ENCODE data around the gene CACNG6. TPM values are rescaled to one million over a fixed set of nuclear protein-coding genes. Genes with fewer than 3 reads are reported as not detected.

The CACNG6 gene
- total and polyA plus RNA-seq, 2 donors (not counting 3 experiments of a cell fraction or from before 2014, with no cell fraction given): 5.0 to 5.4 TPM

GRCh38 chr19:54040003-54040402, 48.6 kb downstream of the CACNG6 start:
- intact Hi-C loops (cut with micrococcal nuclease) (no loop called here), dilution Hi-C loops (cut with MboI; ENCODE audit: extremely low pct_ligation_motif_present, low sequenced_read_pairs) (no loop called here)
- Histone ChIP-seq H4K20me1 (replicated peaks; ENCODE audit: control insufficient read depth, extremely low read depth, insufficient read depth, low read length) (no peaks in the 10 kb centered on the region), H3K79me2 (ENCODE audit: control insufficient read depth, insufficient read depth, low read length) (no peaks in the 10 kb centered on the region), H3K27me3 (ENCODE audit: control insufficient read depth in 2 of 2, insufficient read depth in 2 of 2, low read length in 2 of 2) (peaks cover 8 to 13% of the 10 kb centered on the region in 2 experiments), H3K9ac (replicated peaks; ENCODE audit: extremely low read depth, insufficient read depth, low read length) (no peak overlapping the region), H3K4me2 (ENCODE audit: insufficient read depth, low read length) (no peak overlapping the region), H3K4me1 (ENCODE audit: control insufficient read depth, extremely low read depth, insufficient read depth, low read length) (peaks cover 16% of the 10 kb centered on the region), H3K4me3 (replicated peaks in 1 of 3; ENCODE audit: insufficient read depth in 1 of 3, low read depth in 1 of 3, low read length in 3 of 3) (no peak overlapping the region), H3K36me3 (ENCODE audit: control insufficient read depth in 2 of 2, extremely low read depth in 1 of 2, insufficient read depth in 2 of 2, low read length in 2 of 2) (no peaks in the 10 kb centered on the region), H3K9me1 (replicated peaks; ENCODE audit: control insufficient read depth, extremely low read depth, insufficient read depth, low read length) (no peaks in the 10 kb centered on the region), H3K27ac (ENCODE audit: insufficient read depth, low read depth, low read length) (no peak overlapping the region), H3K9me3 (replicated peaks; ENCODE audit: control insufficient read depth, insufficient read depth, low read length) (no peaks in the 10 kb centered on the region), H2AFZ (ENCODE audit: low read depth, low read length) (no peak overlapping the region)
- DNase-seq (ENCODE audit: low read depth, low spot score) (no peak), FAIRE-seq (no peak)
- ChIA-PET POLR2A (interaction anchor here (0.9 kb wide), 1 partner anchor 60 kb away, joined by 3 read pairs; no protein-coding TSS in a partner anchor), CTCF (interaction anchor here (0.6 to 5.4 kb wide), 4 partner anchors 10 to 247 kb away, joined by 3 to 44 read pairs (median 11); no protein-coding TSS in a partner anchor)
- BruUV-seq (replicated peaks): no TSS peak
- TF ChIP-seq EZH2 (IDR thresholded peaks at IDR 0.05; ENCODE audit: borderline replicate concordance, low read depth, low read length, severe bottlenecking): no peak

DNA sequence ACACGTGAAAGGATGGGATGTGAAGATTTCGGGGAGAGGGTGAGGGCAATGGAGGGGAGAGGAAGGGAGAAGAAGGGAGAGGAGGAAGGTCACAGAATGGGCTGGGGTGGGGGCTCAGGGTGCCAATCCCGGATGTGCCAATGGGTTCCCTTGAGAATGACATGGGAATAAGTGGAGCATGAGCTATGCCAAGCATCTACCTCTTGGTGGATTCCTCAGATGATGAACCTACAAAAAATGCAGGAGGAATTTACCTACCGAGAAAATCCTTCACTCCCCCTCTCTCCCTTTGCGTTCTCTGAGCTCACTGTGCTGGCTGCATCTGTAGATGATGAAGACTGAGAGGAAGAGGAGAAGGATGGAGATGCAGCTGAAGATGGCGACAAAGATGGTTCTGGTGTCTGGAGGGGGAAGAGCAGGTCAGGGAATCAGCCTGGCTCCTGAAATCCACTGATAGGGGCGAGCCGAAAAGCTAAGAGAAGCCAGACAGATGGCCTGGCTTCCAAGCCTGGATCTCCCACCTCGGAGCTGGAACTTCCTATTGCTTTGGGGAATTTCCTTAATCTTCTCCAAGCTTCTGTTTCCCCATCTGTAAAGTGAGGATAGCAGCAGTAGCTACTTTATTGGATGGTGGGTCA, 50.7 kb downstream of the CACNG6 start:
- Histone ChIP-seq H3K27ac (ENCODE audit: insufficient read depth, low read depth, low read length) (no peak overlapping the region), H3K9ac (replicated peaks; ENCODE audit: extremely low read depth, insufficient read depth, low read length) (no peak overlapping the region), H3K9me1 (replicated peaks; ENCODE audit: control insufficient read depth, extremely low read depth, insufficient read depth, low read length) (no peaks in the 10 kb centered on the region), H2AFZ (ENCODE audit: low read depth, low read length) (no peak overlapping the region), H3K4me3 (replicated peaks in 1 of 3; ENCODE audit: insufficient read depth in 1 of 3, low read depth in 1 of 3, low read length in 3 of 3) (no peak overlapping the region), H3K27me3 (ENCODE audit: control insufficient read depth in 2 of 2, insufficient read depth in 2 of 2, low read length in 2 of 2) (peaks cover 11 to 25% of the 10 kb centered on the region in 2 experiments), H4K20me1 (replicated peaks; ENCODE audit: control insufficient read depth, extremely low read depth, insufficient read depth, low read length) (no peaks in the 10 kb centered on the region), H3K4me1 (ENCODE audit: control insufficient read depth, extremely low read depth, insufficient read depth, low read length) (peaks cover 7% of the 10 kb centered on the region), H3K79me2 (ENCODE audit: control insufficient read depth, insufficient read depth, low read length) (no peaks in the 10 kb centered on the region), H3K36me3 (ENCODE audit: control insufficient read depth in 2 of 2, extremely low read depth in 1 of 2, insufficient read depth in 2 of 2, low read length in 2 of 2) (no peaks in the 10 kb centered on the region), H3K9me3 (replicated peaks; ENCODE audit: control insufficient read depth, insufficient read depth, low read length) (no peaks in the 10 kb centered on the region), H3K4me2 (ENCODE audit: insufficient read depth, low read length) (no peak overlapping the region)
- DNase-seq (ENCODE audit: low read depth, low spot score): no peak
- intact Hi-C loops (cut with micrococcal nuclease) (no loop called here), dilution Hi-C loops (cut with MboI; ENCODE audit: extremely low pct_ligation_motif_present, low sequenced_read_pairs) (no loop called here)
- CTCF ChIA-PET: interaction anchor here (1.3 to 5.4 kb wide), 4 partner anchors 11 to 249 kb away, joined by 3 to 44 read pairs (median 7); no protein-coding TSS in a partner anchor
- no peak for TF ChIP-seq EZH2 (IDR thresholded peaks at IDR 0.05; ENCODE audit: borderline replicate concordance, low read depth, low read length, severe bottlenecking)
- no peak for TF ChIP-seq POLR2A (IDR thresholded peaks at IDR 0.05; ENCODE audit: low read depth, low read length)
- no peak for TF ChIP-seq CTCF (IDR thresholded peaks at IDR 0.05; ENCODE audit: extremely low read depth in 1 of 2, insufficient read depth in 1 of 2, low read depth in 1 of 2, low read length in 2 of 2)
- TF ChIP-seq JUN (IDR thresholded peaks at IDR 0.05; ENCODE audit: borderline replicate concordance, insufficient read depth, insufficient read length, low read depth): no peak
- no peak for TF ChIP-seq FOS (IDR thresholded peaks at IDR 0.05; ENCODE audit: borderline replicate concordance, insufficient read depth, low read length)
- TF ChIP-seq, protein P1, sequence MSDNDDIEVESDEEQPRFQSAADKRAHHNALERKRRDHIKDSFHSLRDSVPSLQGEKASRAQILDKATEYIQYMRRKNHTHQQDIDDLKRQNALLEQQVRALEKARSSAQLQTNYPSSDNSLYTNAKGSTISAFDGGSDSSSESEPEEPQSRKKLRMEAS (IDR thresholded peaks at IDR 0.05; ENCODE audit: insufficient read depth, insufficient read length): no peak
- TF ChIP-seq POLR2AphosphoS5 (IDR thresholded peaks at IDR 0.05; ENCODE audit: insufficient read depth, low read depth, low read length): no peak
- TF ChIP-seq MYC (IDR thresholded peaks at IDR 0.05; ENCODE audit: low read depth, low read length): no peak
- no peak for TF ChIP-seq GATA2 (IDR thresholded peaks at IDR 0.05; ENCODE audit: insufficient read depth, insufficient read length, low read depth, low read length)
- no TSS peak for BruUV-seq (replicated peaks)
- no peak for FAIRE-seq
- POLR2A ChIA-PET: no interaction called here

All from endothelial cell of umbilical vein (primary cell).